GM21360 (cell line): ENCODE data around the gene CALCOCO2.

Experiments used
- ATAC-seq: cut with Tn5 transposase; IDR thresholded peaks from one replicate; pipeline ENCODE4 v1.9.1; 2021; ENCODE audit warnings: mild to moderate bottlenecking, moderate library complexity; ENCODE audit not compliant: unreplicated experiment

The CALCOCO2 gene

GRCh38 chr17:48912476-48912875 is 81.6 kb downstream of the CALCOCO2 start:
- ATAC-seq, result no peak
